Panc1 (cell line): ENCODE data around the gene AGPAT3. TPM values are rescaled to one million over a fixed set of nuclear protein-coding genes. Genes with fewer than 3 reads are reported as not detected.

Experiments
- ATAC-seq: fragments of 200-7000 bp; cut with Tn5 transposase; 2 replicates; pipeline ENCODE4 v1.9.1; 2020; ENCODE audit warnings: mild to moderate bottlenecking, moderate library complexity
- BruUV-seq: library from RNA; stranded (reverse); fragments of 400-500 nt; replicated peaks from 2 replicates; lab custom pipeline; 2021; lab: Mats Ljungman, UMichigan
- CTCF ChIA-PET: fragments of 300-600 bp; sonication (Branson Sonifier 250); formaldehyde crosslinking; loops from one replicate; lab custom pipeline; 2022; ENCODE audit warnings: antibody characterized with exemption; lab: Charles Lee
- POLR2A ChIA-PET: fragments of 300-600 bp; sonication (Branson Sonifier 250); formaldehyde crosslinking; loops from one replicate; lab custom pipeline; 2022; ENCODE audit warnings: antibody characterized with exemption; lab: Charles Lee
- DNase-seq: peaks from one replicate; pipeline ENCODE4 v3.0.0-alpha.2; 2010; ENCODE audit warnings: low read depth, low spot score
- H3K27ac ChIP-seq: 2 replicates; pipeline ENCODE4 v1.5.1; 2011; ENCODE audit warnings: mild to moderate bottlenecking, low read length, inconsistent platforms
- H3K27me3 ChIP-seq: fragments of 200-500 bp; sonication (Bioruptor generic); 2 replicates; pipeline ENCODE4 v1.6.0; 2014; ENCODE audit warnings: low read length, inconsistent platforms; ENCODE audit not compliant: control insufficient read depth, insufficient read depth
- H3K36me3 ChIP-seq: fragments of 200-500 bp; sonication (Bioruptor generic); 2 replicates; pipeline ENCODE4 v1.5.1; 2014; ENCODE audit warnings: inconsistent platforms, mild to moderate bottlenecking, low read length, moderate library complexity; ENCODE audit not compliant: control insufficient read depth, insufficient read depth
- H3K4me1 ChIP-seq: 2 replicates; pipeline ENCODE4 v1.5.1; 2011; ENCODE audit warnings: inconsistent platforms, mild to moderate bottlenecking, low read length, moderate library complexity; ENCODE audit not compliant: control insufficient read depth, insufficient read depth
- H3K4me3 ChIP-seq, 2 experiments: 2 replicates each; pipeline ENCODE4 v1.5.1; 2011 to 2012; ENCODE audit warnings: low read depth in 2 of 2, low read length in 2 of 2, mild to moderate bottlenecking in 2 of 2, inconsistent platforms in 1 of 2, moderate library complexity in 1 of 2
- H3K9me3 ChIP-seq: fragments of 200-500 bp; sonication (Bioruptor generic); 2 replicates; pipeline ENCODE4 v1.5.1; 2014; ENCODE audit warnings: low read depth, mild to moderate bottlenecking, inconsistent platforms, low read length, moderate library complexity; ENCODE audit not compliant: control insufficient read depth, insufficient read depth
- CTCF ChIP-seq: fragments of 450-650 bp; IDR thresholded peaks from 2 replicates; pipeline ENCODE4 v1.5.1; 2017; ENCODE audit warnings: mild to moderate bottlenecking
- POLR2AphosphoS5 ChIP-seq: IDR thresholded peaks from 2 replicates; pipeline ENCODE4 v1.6.1; 2012; ENCODE audit warnings: mild to moderate bottlenecking, low read depth, low read length, moderate library complexity
- REST ChIP-seq, 2 experiments: IDR thresholded peaks; 2 replicates each; pipeline ENCODE4 v1.6.1; 2011 to 2012; ENCODE audit warnings: low read depth in 2 of 2, control low read depth in 1 of 2, low read length in 1 of 2, mild to moderate bottlenecking in 1 of 2, moderate library complexity in 1 of 2; ENCODE audit not compliant: insufficient read depth in 1 of 2
- SIN3A ChIP-seq: IDR thresholded peaks from 2 replicates; pipeline ENCODE4 v1.6.1; 2012; ENCODE audit warnings: low read depth, mild to moderate bottlenecking, low read length, moderate library complexity, borderline replicate concordance; ENCODE audit not compliant: insufficient read depth
- TCF7L2 ChIP-seq: IDR thresholded peaks from 2 replicates; pipeline ENCODE4 v1.6.1; 2011; ENCODE audit warnings: mild to moderate bottlenecking, low read depth, low read length, inconsistent platforms
- in situ Hi-C: cut with HindIII; loops from 2 replicates; pipeline ENCODE4 v1.10.0; 2016; ENCODE audit warnings: low sequenced_read_pairs, low pct_unique_long_range_greater_than_20kb
- intact Hi-C: fragments of 100-400 bp; cut with micrococcal nuclease; formaldehyde crosslinking; loops from one replicate; pipeline ENCODE4 v1.10.0; 2022; ENCODE audit not compliant: unreplicated experiment
- total RNA-seq: library from RNA; stranded (reverse); gene quantifications from one replicate; pipeline ENCODE4 v1.2.1, GENCODE V29; 2021; ENCODE audit not compliant: unreplicated experiment

The AGPAT3 gene
- total RNA-seq, 1 experiment from 2014 or later, result 40.1 TPM

GRCh38 chr21:44011579-44012473 is 146.8 kb downstream of the AGPAT3 start, which contains the start of gene TRAPPC10:
TRAPPC10 (plus strand) TSS chr21:44012309; CDS start chr21:44012494, 185 bp downstream.
- in situ Hi-C loops (no loop called here), intact Hi-C loops (no loop called here)
- BruUV-seq, result no TSS peak
- ChIA-PET POLR2A (no interaction called here), CTCF (no interaction called here)
- Histone ChIP-seq H3K4me1 (peaks cover 12% of the 10 kb centered on the region), H3K4me3 (peak within 1 kb of the TSS; percentile 72 to 75), H3K36me3 (no peaks in the 10 kb centered on the region; the same call in 1 of the 2 replicates), H3K9me3 (no peaks in the 10 kb centered on the region), H3K27me3 (no peaks in the 10 kb centered on the region), H3K27ac (peak within 1 kb of the TSS; percentile 75)
- TF ChIP-seq SIN3A (no peak; the same call in 1 of the 2 replicates), POLR2AphosphoS5 (peak; percentile 56)
- ATAC-seq (peak; percentile 97), DNase-seq (no peak)

- DNase-seq, result no peak
- H3K27me3 ChIP-seq, result no peaks in the 10 kb centered on the region
- peak; percentile 85 for ATAC-seq
- H3K27ac ChIP-seq, result peak overlapping the region; percentile 75
- TF ChIP-seq CTCF (no peak; the same call in 1 of the 2 replicates), REST (IDR thresholded peaks at IDR 0.05; ENCODE audit: insufficient read depth in 1 of 2, low read depth in 2 of 2, low read length in 1 of 2) (no peak), POLR2AphosphoS5 (no peak), TCF7L2 (no peak), SIN3A (no peak)
- BruUV-seq, result no TSS peak
- in situ Hi-C loops, result no loop called here
- CTCF ChIA-PET, result no interaction called here
- H3K4me3 ChIP-seq, result peak overlapping the region; percentile 72 to 75
- intact Hi-C loops, result no loop called here
- no peaks in the 10 kb centered on the region; the same call in 1 of the 2 replicates for H3K36me3 ChIP-seq
- H3K4me1 ChIP-seq, result peaks cover 14% of the 10 kb centered on the region
- H3K9me3 ChIP-seq, result no peaks in the 10 kb centered on the region
- POLR2A ChIA-PET, result no interaction called here
These were observed 147.7 kb downstream of the AGPAT3 start for GRCh38 chr21:44012474-44013379.
